Activated CD8-positive, alpha-beta memory T cell treated with anti-CD3 and anti-CD28 coated beads, Interleukin-2, amount 50 U/mL, for 1 hour (primary cell): Measurements from ENCODE around the gene TSPAN19.

Source experiments
- DNase-seq: peaks from one replicate; pipeline ENCODE4 v3.0.0-alpha.2; 2020; ENCODE audit errors: extremely low read depth

TSPAN19 gene

DNA sequence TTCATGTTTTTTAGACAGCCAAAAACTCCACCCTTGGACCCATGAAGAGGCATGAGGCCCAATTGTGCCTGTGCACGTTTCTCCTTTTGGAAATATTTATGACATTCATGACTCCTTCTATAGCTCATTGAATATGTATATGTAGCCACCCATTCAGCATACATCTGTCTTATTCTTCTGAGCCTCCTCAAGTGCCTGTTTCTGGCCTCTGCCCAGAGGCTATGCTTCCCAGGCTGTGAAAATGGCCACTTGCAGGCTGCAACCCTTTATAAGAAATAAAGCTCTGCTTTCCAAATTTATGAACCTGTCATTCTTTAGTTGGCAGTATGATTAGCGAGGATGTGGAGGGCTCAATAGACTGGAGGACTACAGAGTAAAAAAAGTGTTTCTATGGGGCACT lies 35.3 kb downstream of the TSPAN19 start:
- DNase-seq, result no peak

- DNase-seq, result no peak
These were observed 37.7 kb downstream of the TSPAN19 start for GRCh38 chr12:84998341-84998740.

GRCh38 chr12:84996759-84997158 lies 39.3 kb downstream of the TSPAN19 start:
- DNase-seq, result no peak

DNA sequence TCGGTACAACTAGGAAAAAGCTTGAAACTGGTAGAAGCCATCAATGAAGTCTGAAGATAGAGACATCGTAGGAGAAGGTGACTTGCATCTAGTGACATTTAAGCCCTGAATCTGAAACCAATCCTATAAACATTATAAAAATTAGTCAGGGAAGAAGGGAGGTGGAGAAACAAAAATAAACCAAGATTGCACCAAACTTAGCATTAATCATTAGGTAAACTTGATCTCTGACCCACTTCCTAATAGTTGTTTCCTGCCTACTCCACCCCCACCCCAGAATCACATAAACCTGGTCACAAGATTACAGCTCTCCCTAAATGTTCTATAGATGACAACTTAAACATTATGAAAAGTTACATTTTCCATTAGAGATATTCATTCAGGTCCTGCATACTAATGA lies 40.4 kb downstream of the TSPAN19 start:
- DNase-seq, result no peak

- DNase-seq, result no peak
These were observed 41.7 kb downstream of the TSPAN19 start for GRCh38 chr12:84994426-84994825.

DNA sequence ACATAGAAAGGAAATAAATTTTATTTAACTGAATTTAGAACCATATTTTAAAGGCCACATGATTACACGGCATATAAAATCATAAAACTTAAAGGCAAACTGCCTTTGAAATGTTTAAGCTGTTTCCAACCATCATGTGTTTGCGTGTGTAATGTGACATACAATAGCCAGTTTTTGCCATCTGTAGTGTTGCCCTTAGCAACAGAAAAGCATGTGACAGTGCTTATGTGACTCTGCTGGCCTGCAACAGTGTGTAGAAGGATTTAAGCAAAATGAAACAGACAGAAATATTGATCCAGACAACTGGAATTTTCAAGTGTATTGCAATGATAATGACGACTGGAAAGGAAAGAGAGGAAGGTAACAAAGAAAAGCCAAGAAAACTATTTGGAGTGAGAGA lies 49.5 kb downstream of the TSPAN19 start:
- DNase-seq, result no peak

- no peak for DNase-seq
These were observed 50.0 kb downstream of the TSPAN19 start for GRCh38 chr12:84986117-84986516.

DNA sequence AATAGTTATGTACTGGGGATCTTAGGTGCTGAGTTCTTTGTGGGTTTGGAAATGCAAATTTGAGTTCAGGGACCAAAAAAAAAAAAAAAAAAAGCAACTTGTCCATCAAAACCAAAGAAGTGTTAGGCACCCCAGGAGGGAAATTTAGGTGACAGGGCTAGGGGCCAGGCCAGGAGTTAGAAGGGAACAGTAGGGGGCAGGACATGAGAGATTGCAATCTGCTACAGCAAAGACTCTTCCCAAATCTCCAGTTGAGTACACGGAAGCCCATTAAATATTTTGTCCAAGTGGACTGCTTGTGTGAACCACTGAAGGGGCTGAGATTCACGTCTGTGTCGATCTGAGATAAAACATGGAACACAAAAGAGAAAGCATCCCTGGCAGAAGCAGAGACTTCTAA lies 52.8 kb downstream of the TSPAN19 start:
- DNase-seq, result no peak

DNA sequence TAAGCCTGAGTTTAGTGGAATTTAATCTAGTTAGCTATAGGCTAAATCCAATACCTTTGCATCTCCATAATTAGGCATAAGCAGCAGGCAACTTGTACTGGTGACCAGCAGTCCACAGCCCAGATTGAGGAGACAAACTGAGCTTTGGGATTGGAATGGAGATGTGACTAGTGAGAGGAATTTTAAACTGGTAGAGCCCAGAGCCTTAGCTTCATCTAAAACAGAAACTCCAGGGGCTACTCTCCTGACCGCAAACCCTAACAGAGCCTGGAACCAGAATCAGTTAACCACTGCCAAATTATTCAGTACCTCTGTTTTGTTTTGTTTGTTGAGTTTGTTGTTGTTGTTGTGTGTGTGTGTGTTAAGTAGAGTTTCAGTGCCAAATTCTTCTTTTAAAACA lies 53.2 kb downstream of the TSPAN19 start:
- no peak for DNase-seq

DNA sequence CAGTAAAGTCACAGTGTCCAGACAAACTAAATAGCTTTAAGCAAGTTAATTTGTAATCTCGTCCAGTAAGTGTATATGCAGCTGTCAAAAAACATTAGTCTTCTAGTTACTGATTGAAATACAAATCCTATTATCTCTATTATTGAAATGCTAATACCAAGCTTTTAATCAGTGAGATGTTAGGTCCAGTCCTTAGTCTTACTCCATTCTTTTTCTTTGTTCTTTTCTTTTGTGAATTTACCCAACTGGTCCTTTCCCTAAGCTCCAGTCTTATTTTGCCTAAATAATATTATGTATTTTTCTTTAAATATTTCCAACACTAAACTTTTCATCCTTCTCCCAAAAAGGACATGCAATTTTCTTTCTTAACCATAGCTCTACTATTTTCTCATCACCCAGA lies 57.2 kb downstream of the TSPAN19 start:
- no peak for DNase-seq

GRCh38 chr12:84976133-84976532 lies 59.9 kb downstream of the TSPAN19 start:
- no peak for DNase-seq

DNA sequence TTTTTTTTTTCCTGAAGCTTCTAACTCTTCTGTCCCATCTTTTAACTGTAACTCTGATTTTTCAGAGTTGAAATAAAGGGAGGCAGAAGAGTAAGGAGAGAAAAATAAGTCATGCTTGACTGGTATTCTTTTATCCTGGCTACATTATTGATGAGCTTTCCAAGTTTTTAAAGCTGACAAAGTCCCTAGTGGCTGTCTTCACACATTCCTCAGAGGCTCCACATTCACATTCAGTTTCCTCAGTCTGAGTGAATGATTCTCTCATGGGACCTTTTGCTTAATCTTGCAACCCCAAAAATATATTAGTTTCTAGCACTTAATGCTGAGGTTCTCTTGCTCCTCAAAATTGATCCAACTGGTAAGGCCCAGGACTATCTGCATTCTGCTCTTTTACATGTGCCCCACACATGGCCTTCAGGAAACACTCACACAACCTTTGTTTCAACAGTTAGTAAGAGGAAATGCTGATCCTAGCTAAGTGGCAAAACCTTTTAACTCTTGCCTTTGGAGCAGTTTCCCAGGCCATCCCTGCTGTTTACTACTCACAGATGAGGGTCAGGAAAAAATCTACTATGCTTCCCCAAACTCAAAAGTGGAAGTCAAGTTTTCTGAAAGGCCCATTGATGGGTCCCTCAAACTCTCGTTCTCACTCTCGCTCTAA lies 61.8 kb downstream of the TSPAN19 start:
- no peak for DNase-seq

- DNase-seq, result no peak
These were observed 63.1 kb downstream of the TSPAN19 start for GRCh38 chr12:84973026-84973425.

- DNase-seq, result no peak
These were observed 66.9 kb downstream of the TSPAN19 start for GRCh38 chr12:84969226-84969625.
